HepG2 (cell line): ENCODE results near the gene HOXC11. TPM values are rescaled to one million over a fixed set of nuclear protein-coding genes. Genes with fewer than 3 reads are reported as not detected.

Experiments used
- ATAC-seq: fragments of 200-7000 bp; cut with Tn5 transposase; 3 replicates; pipeline ENCODE4 v1.9.1; 2020; ENCODE audit warnings: mild to moderate bottlenecking, moderate library complexity
- BruUV-seq: library from RNA; stranded (reverse); fragments of 400-500 nt; replicated peaks from 2 replicates; lab custom pipeline; 2021; lab: Mats Ljungman, UMichigan
- CTCF ChIA-PET: fragments of 300-600 bp; formaldehyde crosslinking; extraction: SDS; loops from one replicate; lab custom pipeline; 2021; ENCODE audit warnings: low total read pairs, inconsistent platforms, low intra/inter-chr PET ratio; lab: Yijun Ruan, JAX
- POLR2A ChIA-PET: fragments of 350-600 bp; sonication (Branson Sonifier 250); formaldehyde crosslinking; loops from one replicate; lab custom pipeline; 2020; ENCODE audit warnings: antibody characterized with exemption, inconsistent platforms; lab: Yijun Ruan, JAX
- DNase-seq: peaks from one replicate; pipeline ENCODE4 v3.0.0-alpha.2; 2015; ENCODE audit warnings: low spot score
- FAIRE-seq: peaks from 3 replicates; lab custom pipeline; 2011; peaks lifted over from hg19 to GRCh38; lab: Jason Lieb, UNC
- H2AFZ ChIP-seq: one replicate; pipeline ENCODE4 v1.6.1; 2011; ENCODE audit warnings: low read length, inconsistent platforms
- H3K27ac ChIP-seq: fragments of 300-600 bp; 3 replicates; pipeline ENCODE4 v1.8.0; 2011; ENCODE audit warnings: mixed run types, mild to moderate bottlenecking, mixed read lengths, low read length, inconsistent platforms; ENCODE audit not compliant: insufficient read depth; ENCODE audit errors: extremely low read length
- H3K27me3 ChIP-seq, 2 experiments: fragments of 200-600 bp in 1 of 2; 2 replicates in 1 of 2; 3 replicates in 1 of 2; pipeline versions ENCODE4 v1.6.0 to v1.8.0; 2011; ENCODE audit warnings: low read length in 2 of 2, mild to moderate bottlenecking in 2 of 2, moderate library complexity in 2 of 2, inconsistent platforms in 1 of 2; ENCODE audit not compliant: insufficient read depth in 2 of 2, control insufficient read depth in 1 of 2
- H3K36me3 ChIP-seq, 2 experiments: fragments of 200-600 bp in 1 of 2; replicated peaks in 1 of 2; 2 replicates in 1 of 2; 3 replicates in 1 of 2; pipeline versions ENCODE4 v1.5.1 to v1.8.0; 2011; ENCODE audit warnings: low read length in 2 of 2, inconsistent platforms in 1 of 2; ENCODE audit not compliant: insufficient read depth in 2 of 2, control insufficient read depth in 1 of 2
- H3K4me1 ChIP-seq: 2 replicates; pipeline ENCODE4 v1.5.1; 2012; ENCODE audit warnings: low read length, inconsistent platforms; ENCODE audit not compliant: insufficient read depth
- H3K4me2 ChIP-seq: 2 replicates; pipeline ENCODE4 v1.6.0; 2011; ENCODE audit warnings: low read depth, low read length, inconsistent platforms
- H3K4me3 ChIP-seq, 3 experiments: fragments of 200-600 bp in 1 of 3; sonication (generic), shearing (Covaris generic) in 1 of 3; replicated peaks in 1 of 3; 2 replicates each; pipeline ENCODE4 v1.5.1; 2011 to 2016; ENCODE audit warnings: low read length in 3 of 3, inconsistent platforms in 2 of 3, low read depth in 2 of 3, mild to moderate bottlenecking in 2 of 3, control low read depth in 1 of 3, mixed read lengths in 1 of 3; ENCODE audit not compliant: insufficient read depth in 1 of 3
- H3K79me2 ChIP-seq: one replicate; pipeline ENCODE4 v1.6.1; 2011; ENCODE audit warnings: low read length, inconsistent platforms; ENCODE audit not compliant: insufficient read depth
- H3K9ac ChIP-seq: 2 replicates; pipeline ENCODE4 v1.6.0; 2011; ENCODE audit warnings: mild to moderate bottlenecking, low read depth, low read length, inconsistent platforms; ENCODE audit not compliant: insufficient read depth
- H3K9me3 ChIP-seq: 2 replicates; pipeline ENCODE4 v1.5.1; 2012; ENCODE audit warnings: mild to moderate bottlenecking, low read length
- H4K20me1 ChIP-seq: 2 replicates; pipeline ENCODE4 v1.6.0; 2011; ENCODE audit warnings: inconsistent platforms, mild to moderate bottlenecking, low read length, moderate library complexity; ENCODE audit not compliant: insufficient read depth
- ARNT2 ChIP-seq: sonication (generic); formaldehyde crosslinking; IDR thresholded peaks from 2 replicates; pipeline ENCODE4 v1.8.0; 2022; ENCODE audit warnings: mild to moderate bottlenecking, low read depth, missing genetic modification reagents, moderate library complexity
- GATA4 ChIP-seq: sonication (generic); IDR thresholded peaks from 2 replicates; pipeline ENCODE4 v1.6.1; 2016; ENCODE audit warnings: antibody characterized with exemption, low read depth, borderline replicate concordance
- MEF2D ChIP-seq: sonication (generic); formaldehyde crosslinking; IDR thresholded peaks from 2 replicates; pipeline ENCODE4 v1.5.1; 2020; ENCODE audit warnings: mild to moderate bottlenecking, missing genetic modification reagents
- MLLT10 ChIP-seq: sonication (generic); formaldehyde crosslinking; IDR thresholded peaks from 2 replicates; pipeline ENCODE4 v1.4.0; 2020; ENCODE audit warnings: missing genetic modification reagents
- NFATC3 ChIP-seq: sonication (generic); formaldehyde crosslinking; IDR thresholded peaks from 2 replicates; pipeline ENCODE4 v1.5.1; 2020; ENCODE audit warnings: mild to moderate bottlenecking, missing genetic modification reagents
- NFKB2 ChIP-seq: sonication (generic); formaldehyde crosslinking; IDR thresholded peaks from 2 replicates; pipeline ENCODE4 v1.4.0; 2020; ENCODE audit warnings: missing genetic modification reagents, borderline replicate concordance
- RBM22 ChIP-seq: fragments of 200-400 bp; formaldehyde crosslinking; optimal IDR thresholded peaks from 2 replicates; pipeline ENCODE3; 2017; ENCODE audit warnings: mild to moderate bottlenecking, low read length, moderate library complexity
- RFXAP ChIP-seq: sonication (generic); formaldehyde crosslinking; IDR thresholded peaks from 2 replicates; pipeline ENCODE4 v1.4.0; 2020; ENCODE audit warnings: missing genetic modification reagents, borderline replicate concordance
- SMARCE1 ChIP-seq: fragments of 450-650 bp; IDR thresholded peaks from 2 replicates; pipeline ENCODE4 v1.6.1; 2017; ENCODE audit warnings: borderline replicate concordance
- TAF15 ChIP-seq: fragments of 200-400 bp; formaldehyde crosslinking; IDR thresholded peaks from one replicate; pipeline ENCODE4 v1.6.1; 2018; ENCODE audit warnings: mild to moderate bottlenecking, low read depth, low read length; ENCODE audit not compliant: poor library complexity, severe bottlenecking
- ZBTB7A ChIP-seq: sonication (generic); formaldehyde crosslinking; IDR thresholded peaks from 2 replicates; pipeline ENCODE4 v1.8.0; 2022; ENCODE audit warnings: mild to moderate bottlenecking, missing genetic modification reagents
- ZNF12 ChIP-seq: sonication (generic); formaldehyde crosslinking; IDR thresholded peaks from 2 replicates; pipeline ENCODE4 v1.5.0; 2020; ENCODE audit warnings: missing genetic modification reagents
- ZNF224 ChIP-seq: sonication (generic); formaldehyde crosslinking; IDR thresholded peaks from 2 replicates; pipeline ENCODE4 v1.5.0; 2020; ENCODE audit warnings: mild to moderate bottlenecking, missing genetic modification reagents
- ZNF335 ChIP-seq: sonication (generic); formaldehyde crosslinking; IDR thresholded peaks from 2 replicates; pipeline ENCODE4 v1.4.0; 2020; ENCODE audit warnings: missing genetic modification reagents
- ZSCAN20 ChIP-seq: sonication (generic); formaldehyde crosslinking; IDR thresholded peaks from 2 replicates; pipeline ENCODE4 v1.4.0; 2020; ENCODE audit warnings: missing genetic modification reagents, mild to moderate bottlenecking, borderline replicate concordance
- WGBS: methylation state at CpG from one replicate; pipeline ENCODE4 v1.1.6; 2017; ENCODE audit warnings: low lambda C conversion rate; 5-methylcytosine and 5-hydroxymethylcytosine counted together
- in situ Hi-C: cut with HindIII; loops from 2 replicates; pipeline ENCODE4 v1.10.0; 2017; ENCODE audit warnings: low pct_unique_long_range_greater_than_20kb; ENCODE audit not compliant: extremely low pct_ligation_motif_present
- intact Hi-C: fragments of 100-400 bp; cut with micrococcal nuclease; formaldehyde crosslinking; loops from one replicate; pipeline ENCODE4 v1.10.0; 2022; ENCODE audit not compliant: unreplicated experiment
- polyA plus RNA-seq, 8 experiments: library from polyadenylated mRNA; depleted of rRNA in 3 of 8; stranded (reverse) in 7 of 8; unstranded in 1 of 8; fragments of >200 nt; fragmentation: Illumina TruSeq in 4 of 8; extraction: Trizol in 4 of 8; gene quantifications; 2 replicates each; pipeline versions ENCODE4 v1.2.1 to v1.2.3, GENCODE V29; 2011 to 2016; ENCODE audit warnings: low read depth in 4 of 8, missing spikeins in 1 of 8, mixed read lengths in 1 of 8; ENCODE audit not compliant: insufficient read depth in 1 of 8
- total RNA-seq, 5 experiments: library from RNA; depleted of rRNA; stranded (reverse); fragments of >200 nt; fragmentation: Illumina TruSeq; extraction: Trizol; gene quantifications; 2 replicates each; pipeline ENCODE4 v1.2.3, GENCODE V29; 2016; ENCODE audit warnings: low read depth in 1 of 5
- TF ChIP-seq, protein P1 (sequence below): sonication (generic); formaldehyde crosslinking; IDR thresholded peaks from 2 replicates; pipeline ENCODE4 v1.5.0; 2020; ENCODE audit warnings: mild to moderate bottlenecking, missing genetic modification reagents, borderline replicate concordance
- TF ChIP-seq, protein P2 (sequence below): sonication (generic); formaldehyde crosslinking; IDR thresholded peaks from 2 replicates; pipeline ENCODE4 v1.5.0; 2020; ENCODE audit warnings: missing genetic modification reagents, mild to moderate bottlenecking, borderline replicate concordance
- TF ChIP-seq, protein P3 (sequence below): IDR thresholded peaks from 2 replicates; pipeline ENCODE4 v1.6.1; 2012; ENCODE audit warnings: inconsistent platforms

The HOXC11 gene
- total and polyA plus RNA-seq, 2 of the 13 experiments (the other 11 are each of a cell fraction or from before 2014, with no cell fraction given): not detected

DNA sequence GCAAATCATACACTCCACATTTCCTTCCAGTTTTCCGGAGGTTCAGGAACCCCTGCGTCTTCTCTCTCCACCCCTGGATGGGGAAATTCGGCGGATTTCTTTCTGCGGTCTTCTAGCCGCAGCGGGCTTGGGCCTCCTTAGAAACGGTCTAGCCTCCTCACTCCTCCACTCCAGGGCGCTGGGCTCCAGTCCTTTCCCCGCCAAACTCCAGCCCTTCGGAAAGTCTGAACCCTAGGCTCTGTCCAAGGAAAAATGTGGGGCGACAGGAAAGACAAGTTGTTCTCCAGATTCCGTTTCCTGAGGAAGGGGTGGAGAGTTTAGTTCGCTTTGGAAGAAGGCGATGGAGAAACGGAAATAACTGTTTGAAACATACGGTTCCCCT lies 10.6 kb downstream of the HOXC11 start:
- TF ChIP-seq, protein P1, sequence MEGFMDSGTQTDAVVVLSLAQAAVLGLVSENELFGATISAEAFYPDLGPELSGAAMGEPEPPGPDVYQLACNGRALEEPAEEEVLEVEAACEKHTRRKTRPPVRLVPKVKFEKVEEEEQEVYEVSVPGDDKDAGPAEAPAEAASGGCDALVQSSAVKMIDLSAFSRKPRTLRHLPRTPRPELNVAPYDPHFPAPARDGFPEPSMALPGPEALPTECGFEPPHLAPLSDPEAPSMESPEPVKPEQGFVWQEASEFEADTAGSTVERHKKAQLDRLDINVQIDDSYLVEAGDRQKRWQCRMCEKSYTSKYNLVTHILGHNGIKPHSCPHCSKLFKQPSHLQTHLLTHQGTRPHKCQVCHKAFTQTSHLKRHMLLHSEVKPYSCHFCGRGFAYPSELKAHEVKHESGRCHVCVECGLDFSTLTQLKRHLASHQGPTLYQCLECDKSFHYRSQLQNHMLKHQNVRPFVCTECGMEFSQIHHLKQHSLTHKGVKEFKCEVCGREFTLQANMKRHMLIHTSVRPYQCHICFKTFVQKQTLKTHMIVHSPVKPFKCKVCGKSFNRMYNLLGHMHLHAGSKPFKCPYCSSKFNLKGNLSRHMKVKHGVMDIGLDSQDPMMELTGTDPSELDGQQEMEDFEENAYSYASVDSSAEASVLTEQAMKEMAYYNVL: no peak
- no peak for TF ChIP-seq MLLT10 (CRISPR knock-in tag)
- no peak for TF ChIP-seq TAF15
- no peak for TF ChIP-seq MEF2D (CRISPR knock-in tag)
- no peak for TF ChIP-seq RFXAP (CRISPR knock-in tag)
- TF ChIP-seq RBM22: no peak
- no peak for TF ChIP-seq GATA4
- no peak for TF ChIP-seq NFKB2 (CRISPR knock-in tag)
- TF ChIP-seq, protein P2, sequence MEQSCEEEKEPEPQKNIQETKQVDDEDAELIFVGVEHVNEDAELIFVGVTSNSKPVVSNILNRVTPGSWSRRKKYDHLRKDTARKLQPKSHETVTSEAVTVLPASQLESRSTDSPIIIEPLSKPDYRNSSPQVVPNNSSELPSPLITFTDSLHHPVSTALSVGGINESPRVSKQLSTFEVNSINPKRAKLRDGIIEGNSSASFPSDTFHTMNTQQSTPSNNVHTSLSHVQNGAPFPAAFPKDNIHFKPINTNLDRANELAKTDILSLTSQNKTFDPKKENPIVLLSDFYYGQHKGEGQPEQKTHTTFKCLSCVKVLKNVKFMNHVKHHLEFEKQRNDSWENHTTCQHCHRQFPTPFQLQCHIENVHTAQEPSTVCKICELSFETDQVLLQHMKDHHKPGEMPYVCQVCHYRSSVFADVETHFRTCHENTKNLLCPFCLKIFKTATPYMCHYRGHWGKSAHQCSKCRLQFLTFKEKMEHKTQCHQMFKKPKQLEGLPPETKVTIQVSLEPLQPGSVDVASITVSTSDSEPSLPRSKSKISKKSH: no peak
- no peak for TF ChIP-seq ZSCAN20 (CRISPR knock-in tag)
- TF ChIP-seq ZBTB7A (CRISPR knock-in tag): no peak
- TF ChIP-seq, protein P3, sequence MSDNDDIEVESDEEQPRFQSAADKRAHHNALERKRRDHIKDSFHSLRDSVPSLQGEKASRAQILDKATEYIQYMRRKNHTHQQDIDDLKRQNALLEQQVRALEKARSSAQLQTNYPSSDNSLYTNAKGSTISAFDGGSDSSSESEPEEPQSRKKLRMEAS: no peak
- TF ChIP-seq ZNF12 (CRISPR knock-in tag): no peak
- no peak for TF ChIP-seq SMARCE1
- TF ChIP-seq NFATC3 (CRISPR knock-in tag): no peak
- no peak for TF ChIP-seq ARNT2
- TF ChIP-seq ZNF224 (CRISPR knock-in tag): no peak
- TF ChIP-seq ZNF335 (CRISPR knock-in tag): no peak
- TF ChIP-seq, all 625 proteins: peak for 0
- no peak for ATAC-seq
- ChIA-PET CTCF (interaction anchor here (2.3 kb wide), 1 partner anchor 231 kb away, joined by 12 read pairs; no protein-coding TSS in a partner anchor), POLR2A (no interaction called here)
- 58% methylated on average over 17 of the region's 17 CpGs for WGBS
- FAIRE-seq: no peak
- no TSS peak for BruUV-seq
- no peak for DNase-seq
- H2AFZ ChIP-seq: no peak overlapping the region
- intact Hi-C loops: no loop called here
- no peaks in the 10 kb centered on the region for H4K20me1 ChIP-seq
- no peak overlapping the region for H3K27ac ChIP-seq
- H3K79me2 ChIP-seq: no peaks in the 10 kb centered on the region
- H3K9ac ChIP-seq: no peak overlapping the region
- in situ Hi-C loops: no loop called here
- H3K27me3 ChIP-seq: peaks cover 5 to 50% of the 10 kb centered on the region in 2 experiments
- H3K4me3 ChIP-seq: no peak overlapping the region
- peaks cover 36% of the 10 kb centered on the region for H3K4me1 ChIP-seq
- H3K36me3 ChIP-seq: no peaks in the 10 kb centered on the region
- no peaks in the 10 kb centered on the region for H3K9me3 ChIP-seq
- H3K4me2 ChIP-seq: no peak overlapping the region
